SJSA1 (cell line): ENCODE measurements around the gene PHC2. TPM values are rescaled to one million over a fixed set of nuclear protein-coding genes. Genes with fewer than 3 reads are reported as not detected.

Source experiments
- DNase-seq, 2 experiments: peaks; one replicate each; pipeline ENCODE4 v3.0.0-alpha.2; 2015 to 2020; ENCODE audit warnings: low spot score in 2 of 2, low read depth in 1 of 2
- H3K27ac ChIP-seq: fragments of 250-450 bp; sonication (Bioruptor Pico); 2 replicates; pipeline ENCODE4 v1.5.1; 2020; ENCODE audit warnings: mild to moderate bottlenecking, moderate library complexity
- H3K27me3 ChIP-seq: fragments of 250-450 bp; sonication (Bioruptor Pico); replicated peaks from 2 replicates; pipeline ENCODE4 v1.5.1; 2020; ENCODE audit warnings: mild to moderate bottlenecking, moderate library complexity
- H3K36me3 ChIP-seq: fragments of 250-450 bp; sonication (Bioruptor Pico); 2 replicates; pipeline ENCODE4 v1.5.1; 2020; ENCODE audit warnings: mild to moderate bottlenecking
- H3K4me1 ChIP-seq: fragments of 250-450 bp; sonication (Bioruptor Pico); replicated peaks from 2 replicates; pipeline ENCODE4 v1.6.1; 2021; ENCODE audit warnings: mild to moderate bottlenecking
- H3K4me3 ChIP-seq: fragments of 250-450 bp; sonication (Bioruptor Pico); 2 replicates; pipeline ENCODE4 v1.5.1; 2020; ENCODE audit warnings: mild to moderate bottlenecking
- H3K9me3 ChIP-seq: fragments of 250-450 bp; sonication (Bioruptor Pico); replicated peaks from 2 replicates; pipeline ENCODE4 v1.5.1; 2020; ENCODE audit warnings: mild to moderate bottlenecking
- total RNA-seq: library from RNA; depleted of rRNA; stranded (reverse); fragments of >200 nt; shearing (Covaris generic); gene quantifications from 2 replicates; pipeline ENCODE4 v1.2.3, GENCODE V29; 2014

PHC2 gene
- total RNA-seq, 1 experiment from 2014 or later, result 92.8 TPM

- DNase-seq, result no peak
- H3K27me3 ChIP-seq, result peaks cover 4% of the 10 kb centered on the region; the same call in 1 of the 2 replicates
- H3K4me3 ChIP-seq, result no peak overlapping the region
- no peaks in the 10 kb centered on the region for H3K9me3 ChIP-seq
- H3K4me1 ChIP-seq, result peaks cover 12% of the 10 kb centered on the region
- H3K27ac ChIP-seq, result no peak overlapping the region
- H3K36me3 ChIP-seq, result no peaks in the 10 kb centered on the region
Measured at GRCh38 chr1:33441088-33441745, 10.3 kb upstream of the PHC2 start.

- DNase-seq, result no peak
Measured at GRCh38 chr1:33439662-33440061, 8.8 kb upstream of the PHC2 start.

GRCh38 chr1:33438364-33439160 is 7.7 kb upstream of the PHC2 start:
- no peak for DNase-seq
- H3K27me3 ChIP-seq, result no peaks in the 10 kb centered on the region
- H3K27ac ChIP-seq, result no peak overlapping the region
- H3K4me3 ChIP-seq, result no peak overlapping the region
- H3K9me3 ChIP-seq, result no peaks in the 10 kb centered on the region
- H3K4me1 ChIP-seq, result peaks cover 29% of the 10 kb centered on the region
- H3K36me3 ChIP-seq, result no peaks in the 10 kb centered on the region

More at GRCh38 chr1:33439662-33440061, 8.8 kb upstream of the PHC2 start:
- H3K4me1 ChIP-seq, result peaks cover 23% of the 10 kb centered on the region
- H3K27me3 ChIP-seq, result peaks cover 4% of the 10 kb centered on the region; the same call in 1 of the 2 replicates
- H3K4me3 ChIP-seq, result no peak overlapping the region
- H3K9me3 ChIP-seq, result no peaks in the 10 kb centered on the region
- no peaks in the 10 kb centered on the region for H3K36me3 ChIP-seq
- no peak overlapping the region for H3K27ac ChIP-seq

GRCh38 chr1:33436557-33437285 is 5.8 kb upstream of the PHC2 start:
- H3K27ac ChIP-seq, result no peak overlapping the region
- no peaks in the 10 kb centered on the region for H3K36me3 ChIP-seq
- no peaks in the 10 kb centered on the region for H3K27me3 ChIP-seq
- no peak for DNase-seq
- no peaks in the 10 kb centered on the region for H3K9me3 ChIP-seq
- no peak overlapping the region for H3K4me3 ChIP-seq
- peaks cover 30% of the 10 kb centered on the region for H3K4me1 ChIP-seq

- Histone ChIP-seq H3K4me3 (no peak overlapping the region), H3K27me3 (no peaks in the 10 kb centered on the region), H3K27ac (no peak overlapping the region), H3K4me1 (peaks cover 33% of the 10 kb centered on the region), H3K9me3 (peaks cover 3% of the 10 kb centered on the region; the same call in 1 of the 2 replicates), H3K36me3 (peaks cover 6% of the 10 kb centered on the region; the same call in 1 of the 2 replicates)
- peak; percentile 63 to 78 for DNase-seq
Measured at GRCh38 chr1:33435096-33435820, 4.4 kb upstream of the PHC2 start.

GRCh38 chr1:33434363-33434750 is 3.5 kb upstream of the PHC2 start:
- Histone ChIP-seq H3K36me3 (peaks cover 6% of the 10 kb centered on the region; the same call in 1 of the 2 replicates), H3K4me1 (peaks cover 42% of the 10 kb centered on the region), H3K9me3 (peaks cover 3% of the 10 kb centered on the region; the same call in 1 of the 2 replicates), H3K27me3 (no peaks in the 10 kb centered on the region), H3K4me3 (no peak overlapping the region), H3K27ac (no peak overlapping the region; the same call in 1 of the 2 replicates)
- no peak for DNase-seq

- no peak overlapping the region for H3K4me3 ChIP-seq
- peaks cover 6% of the 10 kb centered on the region; the same call in 1 of the 2 replicates for H3K36me3 ChIP-seq
- peaks cover 42% of the 10 kb centered on the region for H3K4me1 ChIP-seq
- peak overlapping the region; percentile 36 for H3K27ac ChIP-seq
- peaks cover 3% of the 10 kb centered on the region; the same call in 1 of the 2 replicates for H3K9me3 ChIP-seq
- DNase-seq, result peak; percentile 91 to 92
- H3K27me3 ChIP-seq, result no peaks in the 10 kb centered on the region
Measured at GRCh38 chr1:33433509-33434362, 2.8 kb upstream of the PHC2 start.

- peaks cover 3% of the 10 kb centered on the region; the same call in 1 of the 2 replicates for H3K9me3 ChIP-seq
- H3K4me1 ChIP-seq, result peaks cover 36% of the 10 kb centered on the region
- DNase-seq, result peak in 1 of 2 experiments; percentile 49
- H3K27me3 ChIP-seq, result no peaks in the 10 kb centered on the region
- peaks cover 6% of the 10 kb centered on the region; the same call in 1 of the 2 replicates for H3K36me3 ChIP-seq
- H3K4me3 ChIP-seq, result peak overlapping the region; percentile 97
- H3K27ac ChIP-seq, result 0 out of 2 replicates have a peak overlapping the region, but pooled peaks have one; percentile 13
Measured at GRCh38 chr1:33429856-33430691, 821 bp downstream of the PHC2 start.

GRCh38 chr1:33429332-33429731 is 1.6 kb downstream of the PHC2 start:
- DNase-seq, result no peak
- H3K36me3 ChIP-seq, result peaks cover 6% of the 10 kb centered on the region; the same call in 1 of the 2 replicates
- peaks cover 3% of the 10 kb centered on the region; the same call in 1 of the 2 replicates for H3K9me3 ChIP-seq
- H3K27ac ChIP-seq, result no peak overlapping the region
- no peaks in the 10 kb centered on the region for H3K27me3 ChIP-seq
- H3K4me3 ChIP-seq, result no peak overlapping the region
- peaks cover 35% of the 10 kb centered on the region for H3K4me1 ChIP-seq

GRCh38 chr1:33428661-33429060 is 2.2 kb downstream of the PHC2 start:
- Histone ChIP-seq H3K9me3 (peaks cover 3% of the 10 kb centered on the region; the same call in 1 of the 2 replicates), H3K27ac (no peak overlapping the region), H3K27me3 (no peaks in the 10 kb centered on the region), H3K4me3 (no peak overlapping the region), H3K36me3 (peaks cover 6% of the 10 kb centered on the region; the same call in 1 of the 2 replicates), H3K4me1 (peaks cover 32% of the 10 kb centered on the region)
- no peak for DNase-seq

- no peak overlapping the region for H3K27ac ChIP-seq
- no peaks in the 10 kb centered on the region for H3K27me3 ChIP-seq
- DNase-seq, result no peak
- peaks cover 6% of the 10 kb centered on the region; the same call in 1 of the 2 replicates for H3K36me3 ChIP-seq
- no peak overlapping the region for H3K4me3 ChIP-seq
- H3K4me1 ChIP-seq, result peaks cover 26% of the 10 kb centered on the region
- peaks cover 3% of the 10 kb centered on the region; the same call in 1 of the 2 replicates for H3K9me3 ChIP-seq
Measured at GRCh38 chr1:33426916-33427315, 4.0 kb downstream of the PHC2 start.
